Activated naive CD4-positive, alpha-beta T cell treated with anti-CD3 and anti-CD28 coated beads for 36 hours (primary cell): ENCODE measurements around the gene SERPINA5. TPM values are rescaled to one million over a fixed set of nuclear protein-coding genes. Genes with fewer than 3 reads are reported as not detected.

Experiments used
- CTCF ChIA-PET: fragments of 350-600 bp; sonication (Branson Sonifier 250); formaldehyde crosslinking; loops from one replicate; lab custom pipeline; 2021; ENCODE audit warnings: antibody characterized with exemption; lab: Charles Lee
- DNase-seq: peaks from one replicate; pipeline ENCODE4 v3.0.0-alpha.2; 2020
- H3K27ac Mint-ChIP-seq: one replicate; pipeline ENCODE4 v1.8.0; 2021; ENCODE audit warnings: mild to moderate bottlenecking, mixed read lengths
- H3K27me3 Mint-ChIP-seq: one replicate; pipeline ENCODE4 v1.8.0; 2021; ENCODE audit warnings: low read depth, mixed read lengths
- H3K36me3 Mint-ChIP-seq: one replicate; pipeline ENCODE4 v1.8.0; 2021; ENCODE audit warnings: low read depth, mixed read lengths
- H3K4me1 Mint-ChIP-seq: one replicate; pipeline ENCODE4 v1.8.0; 2021; ENCODE audit warnings: low read depth, mixed read lengths
- H3K4me3 Mint-ChIP-seq: one replicate; pipeline ENCODE4 v1.8.0; 2021; ENCODE audit warnings: mild to moderate bottlenecking, moderate library complexity, mixed read lengths
- H3K9me3 Mint-ChIP-seq: one replicate; pipeline ENCODE4 v1.8.0; 2021; ENCODE audit warnings: mixed read lengths
- intact Hi-C: fragments of 100-400 bp; cut with micrococcal nuclease; formaldehyde crosslinking; loops from one replicate; pipeline ENCODE4 v1.15.1; 2023
- total RNA-seq, 2 experiments: library from RNA; stranded (reverse); gene quantifications; one replicate each; pipeline ENCODE4 v1.2.3, GENCODE V29; 2021

The SERPINA5 gene, protein sequence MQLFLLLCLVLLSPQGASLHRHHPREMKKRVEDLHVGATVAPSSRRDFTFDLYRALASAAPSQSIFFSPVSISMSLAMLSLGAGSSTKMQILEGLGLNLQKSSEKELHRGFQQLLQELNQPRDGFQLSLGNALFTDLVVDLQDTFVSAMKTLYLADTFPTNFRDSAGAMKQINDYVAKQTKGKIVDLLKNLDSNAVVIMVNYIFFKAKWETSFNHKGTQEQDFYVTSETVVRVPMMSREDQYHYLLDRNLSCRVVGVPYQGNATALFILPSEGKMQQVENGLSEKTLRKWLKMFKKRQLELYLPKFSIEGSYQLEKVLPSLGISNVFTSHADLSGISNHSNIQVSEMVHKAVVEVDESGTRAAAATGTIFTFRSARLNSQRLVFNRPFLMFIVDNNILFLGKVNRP
- not detected for total RNA-seq

DNA sequence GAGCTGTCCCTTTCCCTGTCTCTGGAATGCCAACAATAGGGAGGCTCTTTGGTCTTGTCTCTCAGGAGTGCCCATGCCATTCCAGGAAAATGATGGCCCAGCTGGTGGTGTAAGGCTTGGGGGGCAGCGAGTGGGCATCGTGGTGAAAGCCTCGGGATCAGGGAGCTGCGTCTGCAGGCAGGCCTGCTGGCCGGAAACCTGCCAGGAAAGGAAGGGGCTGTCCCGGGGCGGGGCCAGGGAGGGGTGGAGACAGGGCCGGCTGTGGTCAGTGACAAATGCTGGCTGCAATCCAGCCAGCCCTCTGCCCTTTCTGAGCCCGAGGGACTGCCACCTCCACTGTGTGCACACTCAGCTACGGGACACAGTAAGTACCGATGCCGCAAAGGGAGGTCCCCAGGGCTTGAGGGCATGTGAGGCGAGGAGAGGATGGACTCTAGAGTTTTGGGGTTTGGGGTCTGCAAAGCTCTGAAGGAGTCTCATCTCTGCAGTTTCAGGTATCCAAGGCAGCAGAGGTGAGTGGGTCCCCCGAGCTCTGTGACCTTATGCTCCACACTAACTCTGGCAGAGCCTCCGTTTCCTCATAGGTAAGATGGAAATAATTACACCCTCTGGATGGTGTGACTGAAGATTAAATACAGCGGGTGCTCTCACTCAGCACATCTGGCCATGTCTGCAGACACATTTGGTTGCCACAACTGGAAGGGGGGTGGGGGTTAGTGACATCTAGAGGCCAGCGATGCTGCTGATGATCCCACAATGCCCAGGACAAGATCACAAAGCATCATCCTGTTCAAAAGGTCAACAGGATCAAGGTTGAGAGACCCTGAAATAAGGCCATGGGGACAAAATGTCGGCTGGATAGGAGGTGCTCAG lies at the start of gene SERPINA5:
Gene SERPINA5, plus strand, starts transcription at position 300 of the 873 bp plus-strand sequence. CDS start 5,937 bp downstream, outside the sequence.
- no peak for DNase-seq
- no peaks in the 10 kb centered on the region for H3K9me3 Mint-ChIP-seq
- H3K4me1 Mint-ChIP-seq = no peaks in the 10 kb centered on the region
- peaks cover 4% of the 10 kb centered on the region for H3K27me3 Mint-ChIP-seq
- no peak within 1 kb of the TSS for H3K4me3 Mint-ChIP-seq
- no peak within 1 kb of the TSS for H3K27ac Mint-ChIP-seq
- intact Hi-C loops = no loop called here
- no peaks in the 10 kb centered on the region for H3K36me3 Mint-ChIP-seq
- CTCF ChIA-PET = no interaction called here

DNA sequence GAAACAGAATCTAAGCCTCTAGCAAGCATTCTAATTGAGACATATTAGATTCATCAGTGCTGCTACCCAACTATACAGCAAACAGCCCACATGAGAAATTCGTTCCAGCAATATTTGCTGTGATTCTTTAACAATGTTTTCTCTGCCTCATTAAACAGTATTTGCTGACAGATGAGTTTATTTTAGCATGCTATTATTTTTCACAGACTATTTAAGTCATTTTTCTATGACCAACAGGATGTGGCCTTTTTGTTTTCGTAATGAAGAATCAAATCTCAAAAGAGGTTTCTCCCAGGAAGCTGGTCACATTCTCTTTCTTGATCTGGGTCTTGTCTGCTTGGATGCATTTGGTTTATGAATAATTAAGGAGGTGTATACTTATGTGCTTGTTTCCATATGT lies 48.8 kb upstream of the SERPINA5 start:
- CTCF ChIA-PET = interaction anchor here (1.1 kb wide), 1 partner anchor 16 kb away, joined by 3 read pairs; no protein-coding TSS in a partner anchor
- no peaks in the 10 kb centered on the region for H3K4me1 Mint-ChIP-seq
- no peaks in the 10 kb centered on the region for H3K9me3 Mint-ChIP-seq
- DNase-seq = no peak
- no peak overlapping the region for H3K4me3 Mint-ChIP-seq
- H3K36me3 Mint-ChIP-seq = no peaks in the 10 kb centered on the region
- intact Hi-C loops = no loop called here
- peaks cover 14% of the 10 kb centered on the region for H3K27me3 Mint-ChIP-seq
- no peak overlapping the region for H3K27ac Mint-ChIP-seq

DNA sequence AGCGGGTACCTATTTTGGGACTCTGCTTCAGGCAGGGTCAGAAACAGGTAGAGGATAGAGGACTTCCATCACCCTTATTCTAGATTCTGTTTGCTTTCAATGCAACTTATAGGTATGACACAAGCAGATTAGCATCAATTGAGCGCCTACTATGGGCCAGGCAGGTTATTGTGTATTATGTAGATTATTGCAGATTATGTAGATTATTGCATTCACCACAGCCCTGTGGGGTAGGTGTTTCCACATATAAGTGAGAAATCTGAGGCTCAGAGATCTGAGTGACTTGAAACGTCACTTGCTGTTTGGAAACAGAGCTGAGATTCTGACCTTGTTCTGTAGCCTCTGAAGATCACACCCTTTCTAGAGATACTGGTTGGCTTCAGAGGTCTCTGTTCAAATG lies 45.7 kb upstream of the SERPINA5 start:
- Mint-ChIP-seq H3K36me3 (no peaks in the 10 kb centered on the region), H3K9me3 (no peaks in the 10 kb centered on the region), H3K27me3 (peaks cover 26% of the 10 kb centered on the region), H3K4me3 (no peak overlapping the region), H3K4me1 (no peaks in the 10 kb centered on the region), H3K27ac (no peak overlapping the region)
- DNase-seq = no peak
- CTCF ChIA-PET = no interaction called here
- intact Hi-C loops = no loop called here

DNA sequence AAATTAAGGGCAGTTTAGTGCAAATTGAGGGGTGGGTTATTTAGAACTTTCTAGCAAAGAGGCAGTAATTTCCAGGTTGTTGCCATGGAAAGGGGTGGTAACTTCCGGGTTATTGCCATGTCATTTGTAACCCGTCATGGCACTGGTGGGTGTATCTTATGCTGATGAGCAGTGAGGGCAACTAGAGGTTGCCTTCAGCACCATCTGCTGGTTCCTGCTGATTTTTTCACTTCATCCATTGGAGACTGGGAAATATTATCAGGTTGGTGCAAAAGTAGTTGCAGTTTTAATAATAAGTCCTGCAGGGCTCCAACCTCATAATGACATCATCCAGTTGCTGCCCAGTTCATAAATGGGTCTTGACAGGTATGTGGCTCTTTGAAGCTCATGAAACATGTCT lies 44.4 kb upstream of the SERPINA5 start:
- Mint-ChIP-seq H3K4me3 (no peak overlapping the region), H3K27me3 (peaks cover 20% of the 10 kb centered on the region), H3K27ac (no peak overlapping the region), H3K9me3 (no peaks in the 10 kb centered on the region), H3K4me1 (no peaks in the 10 kb centered on the region), H3K36me3 (no peaks in the 10 kb centered on the region)
- intact Hi-C loops = no loop called here
- CTCF ChIA-PET = no interaction called here
- no peak for DNase-seq

DNA sequence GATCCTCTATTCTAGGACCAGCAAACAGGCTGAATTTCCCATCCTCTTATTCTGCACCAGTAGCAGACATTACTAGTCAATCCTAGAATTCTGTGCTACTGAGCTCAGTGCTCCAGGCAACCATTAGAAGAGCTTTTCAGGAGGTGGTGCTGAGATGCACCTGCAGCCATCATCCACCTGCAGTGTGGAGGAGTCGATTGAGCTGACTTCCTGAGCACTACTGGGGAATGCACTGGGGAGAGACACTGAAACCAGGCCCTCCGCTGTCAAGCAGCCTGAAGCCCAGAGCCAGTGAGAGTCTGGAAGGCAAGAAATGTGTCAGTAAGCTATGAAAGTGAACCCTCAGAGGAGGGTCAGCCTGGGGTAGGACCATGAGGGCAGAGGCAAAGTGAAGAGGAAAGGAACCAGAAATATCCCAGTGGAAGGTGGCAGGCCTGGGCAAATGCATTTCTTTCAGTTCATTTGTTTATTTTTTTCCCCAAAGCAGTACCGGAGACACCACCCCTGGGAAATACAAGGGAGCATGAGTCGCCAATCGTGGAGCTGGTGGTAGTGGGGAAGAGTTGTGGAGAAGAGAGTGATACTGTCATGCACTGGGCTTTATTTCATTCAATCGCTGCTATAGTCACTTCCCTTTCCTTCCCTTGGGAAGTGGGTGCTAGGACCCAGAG lies 43.0 kb upstream of the SERPINA5 start:
- Mint-ChIP-seq H3K4me1 (no peaks in the 10 kb centered on the region), H3K36me3 (no peaks in the 10 kb centered on the region), H3K27ac (no peak overlapping the region), H3K9me3 (no peaks in the 10 kb centered on the region), H3K4me3 (no peak overlapping the region), H3K27me3 (peaks cover 20% of the 10 kb centered on the region)
- no peak for DNase-seq
- CTCF ChIA-PET = interaction anchor here (2.1 kb wide), 1 partner anchor 10 kb away, joined by 9 read pairs; no protein-coding TSS in a partner anchor
- intact Hi-C loops = no loop called here

DNA sequence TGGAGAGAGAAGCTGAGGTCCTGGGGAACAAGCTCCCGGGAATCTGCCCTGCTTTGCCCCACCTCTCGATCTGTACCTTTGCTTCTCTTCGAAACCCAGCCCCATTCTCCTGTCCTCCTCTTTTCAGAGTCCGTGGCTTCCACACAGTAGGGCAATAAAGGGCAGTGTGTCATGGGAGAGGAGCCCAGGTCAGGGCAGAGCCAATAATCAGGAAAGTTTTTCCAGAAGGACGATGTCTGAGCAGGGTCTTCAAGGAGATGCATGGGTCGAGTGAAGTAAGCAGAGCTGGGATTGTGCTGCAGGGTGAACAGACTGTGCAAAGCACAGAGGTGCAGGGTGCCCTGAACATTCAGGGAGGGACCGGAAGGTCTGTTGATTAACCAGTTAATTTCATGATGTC lies 42.0 kb upstream of the SERPINA5 start:
- no peaks in the 10 kb centered on the region for H3K4me1 Mint-ChIP-seq
- intact Hi-C loops = no loop called here
- CTCF ChIA-PET = interaction anchor here (0.8 to 2.1 kb wide), 2 partner anchors 9 to 53 kb away, joined by 3 to 9 read pairs; no protein-coding TSS in a partner anchor
- peaks cover 18% of the 10 kb centered on the region for H3K27me3 Mint-ChIP-seq
- no peak overlapping the region for H3K27ac Mint-ChIP-seq
- H3K36me3 Mint-ChIP-seq = no peaks in the 10 kb centered on the region
- no peak for DNase-seq
- H3K9me3 Mint-ChIP-seq = no peaks in the 10 kb centered on the region
- H3K4me3 Mint-ChIP-seq = no peak overlapping the region

DNA sequence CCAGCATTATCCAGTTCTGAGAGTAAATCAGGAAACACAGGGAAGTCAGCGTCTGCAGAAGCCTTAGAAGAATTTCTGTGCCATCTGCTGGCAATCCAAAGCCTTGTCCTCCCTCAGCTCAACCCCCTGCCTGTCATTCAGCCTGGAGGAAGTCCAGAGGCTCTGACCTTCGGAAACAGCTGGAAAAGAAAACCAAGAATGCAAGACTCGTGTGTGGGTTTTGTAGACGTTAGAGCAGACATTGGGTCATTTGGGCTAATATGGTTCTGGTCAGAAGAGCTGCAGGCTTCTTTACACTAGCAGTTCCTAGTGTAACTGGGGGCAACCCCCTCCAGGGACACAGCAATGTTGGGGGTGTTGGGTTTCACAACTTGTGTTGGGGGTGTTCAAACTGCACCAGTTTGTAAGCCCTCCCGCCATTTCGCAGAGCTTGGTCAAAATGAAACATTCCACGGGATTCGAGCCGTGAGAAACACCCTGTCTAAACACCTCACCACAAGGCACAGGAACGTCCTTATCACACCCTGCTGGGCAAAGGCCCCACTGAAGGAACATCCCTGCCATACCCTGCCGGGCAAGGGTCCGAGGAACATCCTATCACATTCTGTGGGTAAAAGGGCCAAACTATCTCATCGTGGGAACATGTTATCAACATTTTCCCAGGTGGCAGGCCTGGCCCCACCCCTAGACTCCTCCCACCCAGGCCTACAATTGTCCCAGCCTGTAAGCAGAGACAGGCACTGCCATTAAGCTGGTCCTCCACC lies 41.0 kb upstream of the SERPINA5 start:
- CTCF ChIA-PET = interaction anchor here (0.8 to 2.1 kb wide), 2 partner anchors 8 to 54 kb away, joined by 3 to 9 read pairs; no protein-coding TSS in a partner anchor
- H3K27ac Mint-ChIP-seq = no peak overlapping the region
- intact Hi-C loops = no loop called here
- H3K9me3 Mint-ChIP-seq = no peaks in the 10 kb centered on the region
- no peaks in the 10 kb centered on the region for H3K4me1 Mint-ChIP-seq
- H3K36me3 Mint-ChIP-seq = no peaks in the 10 kb centered on the region
- H3K27me3 Mint-ChIP-seq = peaks cover 18% of the 10 kb centered on the region
- H3K4me3 Mint-ChIP-seq = no peak overlapping the region
- no peak for DNase-seq

DNA sequence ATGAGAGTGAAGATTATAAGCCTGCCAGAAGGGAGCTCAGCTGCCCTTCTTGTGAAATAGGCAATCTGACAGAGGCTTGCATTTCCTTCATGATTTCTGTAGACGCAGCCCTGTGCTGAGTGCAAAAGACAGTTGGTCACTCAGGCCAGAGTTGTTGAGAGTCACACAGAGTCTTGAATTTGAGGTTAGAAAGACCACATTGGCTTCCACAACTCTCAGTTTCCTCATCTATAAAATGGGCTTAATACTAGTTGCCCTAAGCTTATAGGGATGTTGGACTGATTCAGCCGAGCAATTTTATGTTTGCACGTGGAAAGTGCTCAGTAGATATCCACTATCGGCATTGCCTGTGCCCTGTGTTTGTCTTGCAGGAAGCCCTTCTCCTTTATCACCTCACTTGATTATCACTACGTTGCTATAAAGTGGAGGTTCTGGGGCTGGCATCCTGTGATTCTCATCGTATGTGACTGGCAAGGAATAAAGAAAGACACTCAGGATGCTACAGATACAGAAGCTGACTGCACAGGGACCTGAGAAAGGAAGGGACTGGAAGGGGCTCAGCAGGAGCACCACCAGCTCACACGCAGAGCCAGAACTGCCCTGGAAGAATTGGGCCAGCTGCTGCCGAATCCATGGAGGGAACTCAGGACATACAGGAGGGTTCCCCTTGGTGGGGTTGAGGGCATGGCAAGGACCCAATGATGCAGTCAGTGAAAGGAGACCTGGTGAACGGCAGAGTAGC lies 39.8 kb upstream of the SERPINA5 start:
- peaks cover 18% of the 10 kb centered on the region for H3K27me3 Mint-ChIP-seq
- intact Hi-C loops = no loop called here
- H3K27ac Mint-ChIP-seq = no peak overlapping the region
- no peaks in the 10 kb centered on the region for H3K36me3 Mint-ChIP-seq
- H3K9me3 Mint-ChIP-seq = no peaks in the 10 kb centered on the region
- no peaks in the 10 kb centered on the region for H3K4me1 Mint-ChIP-seq
- CTCF ChIA-PET = interaction anchor here (0.6 kb wide), 1 partner anchor 570 kb away, joined by 5 read pairs; no protein-coding TSS in a partner anchor
- H3K4me3 Mint-ChIP-seq = no peak overlapping the region
- DNase-seq = no peak

DNA sequence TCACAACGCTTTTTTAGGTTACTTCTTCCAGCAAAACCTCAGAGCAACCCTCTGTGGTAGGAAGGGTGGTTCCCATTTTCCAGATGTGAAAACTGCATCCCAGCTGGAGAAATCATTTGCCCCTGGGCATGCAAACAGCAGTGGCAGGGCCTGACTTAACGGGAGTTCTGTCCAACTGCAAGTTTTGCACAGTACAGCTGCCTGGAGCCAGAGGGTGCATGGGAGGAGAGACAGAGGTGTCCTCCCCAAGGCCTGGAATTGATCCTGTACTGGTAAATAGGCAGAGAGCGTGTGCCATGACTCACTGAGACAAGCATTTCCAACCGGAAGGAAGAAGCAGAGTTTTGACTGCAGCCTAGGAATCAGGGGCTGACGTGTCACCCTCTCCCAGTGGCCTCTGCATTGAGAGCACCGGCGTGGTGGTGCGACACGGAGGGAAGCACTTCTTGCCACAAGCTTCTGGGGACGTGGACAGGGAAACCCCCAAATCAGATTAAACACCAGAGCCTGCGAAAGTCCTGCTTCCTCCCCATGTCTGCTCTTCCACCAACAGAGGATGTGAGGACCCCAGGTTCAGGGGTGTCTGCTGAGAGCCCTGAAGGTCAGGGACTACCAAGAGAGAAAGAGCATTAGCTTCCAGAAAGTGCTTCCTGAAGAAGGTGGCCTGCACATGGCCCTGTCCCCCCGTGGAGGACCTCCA lies 39.0 kb upstream of the SERPINA5 start:
- intact Hi-C loops = no loop called here
- no peak for DNase-seq
- CTCF ChIA-PET = no interaction called here
- no peak overlapping the region for H3K27ac Mint-ChIP-seq
- no peaks in the 10 kb centered on the region for H3K4me1 Mint-ChIP-seq
- H3K36me3 Mint-ChIP-seq = no peaks in the 10 kb centered on the region
- H3K27me3 Mint-ChIP-seq = peaks cover 16% of the 10 kb centered on the region
- H3K9me3 Mint-ChIP-seq = peaks cover 2% of the 10 kb centered on the region
- no peak overlapping the region for H3K4me3 Mint-ChIP-seq

DNA sequence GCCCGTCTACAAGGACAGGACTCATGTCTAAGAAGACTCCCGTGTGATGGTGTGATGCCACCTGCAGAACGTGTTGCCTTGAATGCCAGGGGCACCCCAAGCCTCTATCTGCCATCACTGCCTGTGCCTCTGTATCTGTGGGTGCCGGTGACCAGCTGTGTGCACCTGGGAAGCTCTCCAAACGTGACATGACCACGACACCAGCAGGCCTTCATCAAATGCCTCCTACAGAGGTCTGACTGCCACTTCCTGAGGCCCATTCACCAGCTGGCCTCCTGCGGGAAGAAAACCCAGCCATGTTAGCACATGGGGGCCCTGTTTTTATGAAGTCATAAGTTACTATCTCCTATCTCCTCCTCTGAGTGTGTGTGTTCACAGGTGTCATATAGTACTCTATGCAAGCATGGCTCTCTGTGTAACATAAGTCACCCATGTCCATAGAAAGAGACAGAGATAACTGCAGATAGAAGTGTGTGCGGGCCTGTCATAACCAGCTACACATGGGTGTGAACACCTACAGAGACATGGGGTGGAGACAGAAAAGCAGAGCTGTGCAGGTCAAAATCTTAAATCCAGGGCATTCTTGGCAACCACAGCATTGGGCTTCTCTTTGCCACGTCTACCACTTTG lies 38.3 kb upstream of the SERPINA5 start:
- CTCF ChIA-PET = interaction anchor here (0.6 kb wide), 1 partner anchor 496 kb away, joined by 4 read pairs; no protein-coding TSS in a partner anchor
- Mint-ChIP-seq H3K36me3 (no peaks in the 10 kb centered on the region), H3K4me3 (no peak overlapping the region), H3K27me3 (peaks cover 11% of the 10 kb centered on the region), H3K27ac (no peak overlapping the region), H3K4me1 (no peaks in the 10 kb centered on the region), H3K9me3 (peaks cover 2% of the 10 kb centered on the region)
- intact Hi-C loops = no loop called here
- no peak for DNase-seq
